Liver (tissue), 9 donors: ENCODE data around the gene MBOAT1. TPM values are rescaled to one million over a fixed set of nuclear protein-coding genes. Genes with fewer than 3 reads are reported as not detected.

Source experiments
- DNase-seq: peaks from one replicate; pipeline ENCODE4 v3.0.0-alpha.2; 2017; ENCODE audit warnings: low spot score
- H3K27ac ChIP-seq, 2 donors: one replicate each; pipeline ENCODE4 v1.7.0; 2013; ENCODE audit warnings: inconsistent platforms in 2 of 2, low read length in 2 of 2, control low read depth in 1 of 2, low read depth in 1 of 2, mild to moderate bottlenecking in 1 of 2
- H3K27me3 ChIP-seq, 4 donors: one replicate each; pipeline versions ENCODE4 v1.6.1 to v1.7.0; 2013; ENCODE audit warnings: low read length in 3 of 4, inconsistent platforms in 1 of 4, mild to moderate bottlenecking in 1 of 4, moderate library complexity in 1 of 4; ENCODE audit not compliant: control insufficient read depth in 4 of 4, insufficient read depth in 4 of 4
- H3K36me3 ChIP-seq, 4 donors: one replicate each; pipeline versions ENCODE4 v1.6.1 to v1.7.0; 2013; ENCODE audit warnings: low read length in 3 of 4, mild to moderate bottlenecking in 3 of 4, low read depth in 1 of 4, moderate library complexity in 1 of 4; ENCODE audit not compliant: control insufficient read depth in 4 of 4, insufficient read depth in 3 of 4
- H3K4me1 ChIP-seq, 4 donors: one replicate each; pipeline versions ENCODE4 v1.6.1 to v1.7.0; 2013; ENCODE audit warnings: low read length in 3 of 4, mild to moderate bottlenecking in 3 of 4, moderate library complexity in 1 of 4; ENCODE audit not compliant: control insufficient read depth in 4 of 4, insufficient read depth in 4 of 4
- H3K4me3 ChIP-seq, 3 donors: one replicate each; pipeline versions ENCODE4 v1.6.1 to v1.7.0; 2013; ENCODE audit warnings: low read length in 3 of 3, control low read depth in 1 of 3, low read depth in 1 of 3, mild to moderate bottlenecking in 1 of 3
- H3K9ac ChIP-seq, 2 donors: one replicate each; pipeline ENCODE4 v1.7.0; 2013; ENCODE audit warnings: low read length in 2 of 2, mild to moderate bottlenecking in 2 of 2, moderate library complexity in 2 of 2, control low read depth in 1 of 2, low read depth in 1 of 2
- H3K9me3 ChIP-seq, 4 donors: one replicate each; pipeline versions ENCODE4 v1.6.1 to v1.7.0; 2013; ENCODE audit warnings: low read length in 3 of 4; ENCODE audit not compliant: control insufficient read depth in 4 of 4
- EGR1 ChIP-seq, 2 donors: IDR thresholded peaks; 2 replicates each; pipeline ENCODE4 v1.6.1; 2016 to 2018; ENCODE audit warnings: antibody characterized with exemption in 2 of 2, low read depth in 2 of 2
- FOXA1 ChIP-seq: IDR thresholded peaks from 2 replicates; pipeline ENCODE4 v1.6.1; 2016; ENCODE audit warnings: antibody characterized with exemption
- FOXA2 ChIP-seq: IDR thresholded peaks from 2 replicates; pipeline ENCODE4 v1.6.1; 2016; ENCODE audit warnings: antibody characterized with exemption
- GABPA ChIP-seq, 2 donors: IDR thresholded peaks in 1 of 2; conservative IDR thresholded peaks in 1 of 2; 2 replicates each; pipeline ENCODE4 v1.6.1; 2016; ENCODE audit warnings: antibody characterized with exemption in 2 of 2, mild to moderate bottlenecking in 1 of 2, moderate library complexity in 1 of 2
- HNF4A ChIP-seq, 2 donors: conservative IDR thresholded peaks; 2 replicates each; pipeline ENCODE4 v1.6.1; 2016; ENCODE audit warnings: antibody characterized with exemption in 2 of 2, mild to moderate bottlenecking in 2 of 2
- HNF4G ChIP-seq: IDR thresholded peaks from 2 replicates; pipeline ENCODE4 v1.6.1; 2016; ENCODE audit warnings: antibody characterized with exemption
- JUND ChIP-seq, 2 donors: IDR thresholded peaks; 2 replicates each; pipeline ENCODE4 v1.6.1; 2016; ENCODE audit warnings: antibody characterized with exemption in 2 of 2
- MAX ChIP-seq: IDR thresholded peaks from 2 replicates; pipeline ENCODE4 v1.6.1; 2016; ENCODE audit warnings: antibody characterized with exemption
- NR2F2 ChIP-seq: IDR thresholded peaks from 2 replicates; pipeline ENCODE4 v1.6.1; 2016; ENCODE audit warnings: antibody characterized with exemption
- RAD21 ChIP-seq, 2 donors: IDR thresholded peaks; 2 replicates each; pipeline ENCODE4 v1.6.1; 2016; ENCODE audit warnings: antibody characterized with exemption in 2 of 2, mild to moderate bottlenecking in 2 of 2
- REST ChIP-seq: IDR thresholded peaks from 2 replicates; pipeline ENCODE4 v1.6.1; 2016; ENCODE audit warnings: antibody characterized with exemption, mild to moderate bottlenecking
- RXRA ChIP-seq, 2 donors: IDR thresholded peaks; 2 replicates each; pipeline ENCODE4 v1.6.1; 2017 to 2018; ENCODE audit warnings: antibody characterized with exemption in 2 of 2, mild to moderate bottlenecking in 1 of 2
- SP1 ChIP-seq: IDR thresholded peaks from 2 replicates; pipeline ENCODE4 v1.6.1; 2018; ENCODE audit warnings: antibody characterized with exemption, mild to moderate bottlenecking
- TAF1 ChIP-seq: conservative IDR thresholded peaks from 2 replicates; pipeline ENCODE4 v1.6.1; 2016; ENCODE audit warnings: antibody characterized with exemption, mild to moderate bottlenecking
- YY1 ChIP-seq: IDR thresholded peaks from 2 replicates; pipeline ENCODE4 v1.6.1; 2016; ENCODE audit warnings: antibody characterized with exemption, mild to moderate bottlenecking
- ZBTB33 ChIP-seq: IDR thresholded peaks from 2 replicates; pipeline ENCODE4 v1.6.1; 2016; ENCODE audit warnings: antibody characterized with exemption
- WGBS: extraction: QIAGEN DNeasy Blood & Tissue Kit; methylation state at CpG from one replicate; pipeline ENCODE4 v1.1.7; 2013; 5-methylcytosine and 5-hydroxymethylcytosine counted together
- polyA plus RNA-seq, 2 donors: library from polyadenylated mRNA; stranded (reverse) in 1 of 2; unstranded in 1 of 2; fragments of 200-250 nt in 1 of 2; fragments of >200 nt in 1 of 2; fragmentation: Nextera tagmentation in 1 of 2; extraction: Ambion mirVana in 1 of 2; gene quantifications; one replicate each; pipeline versions ENCODE4 v1.2.1 to v1.2.3, GENCODE V29; 2013 to 2015
- total RNA-seq, 2 donors: library from RNA; depleted of rRNA; stranded (reverse); fragments of >200 nt; gene quantifications; one replicate each; pipeline ENCODE4 v1.2.3, GENCODE V29; 2014
- donor health status: healthy.
- donor health status: healthy.
- donor health status: healthy.
- donor health status: healthy.
- donor health status: healthy.

The MBOAT1 gene
- total and polyA plus RNA-seq, 4 donors = 1.2 to 9.3 (median 3.3) TPM

GRCh38 chr6:20207088-20207418 is 5.2 kb downstream of the MBOAT1 start:
- 75% methylated on average over 5 of the region's 5 CpGs for WGBS
- Histone ChIP-seq H3K9me3 (no peaks in the 10 kb centered on the region), H3K4me1 (peaks cover 0 to 15% (median 8%) of the 10 kb centered on the region in 4 donors), H3K36me3 (no peaks in the 10 kb centered on the region), H3K9ac (no peak overlapping the region), H3K4me3 (no peak overlapping the region), H3K27ac (peak overlapping the region in 1 of 2 donors; percentile 46), H3K27me3 (no peaks in the 10 kb centered on the region)
- no peak for DNase-seq
- TF ChIP-seq ZBTB33 (no peak), TAF1 (no peak), SP1 (no peak), JUND (IDR thresholded peaks at IDR 0.05) (no peak), GABPA (IDR thresholded peaks at IDR 0.05 in 1 of 2, conservative IDR thresholded peaks at IDR 0.05 in 1 of 2) (no peak), MAX (no peak), RAD21 (IDR thresholded peaks at IDR 0.05) (no peak), FOXA2 (no peak), RXRA (IDR thresholded peaks at IDR 0.05) (no peak), HNF4A (conservative IDR thresholded peaks at IDR 0.05) (no peak), EGR1 (IDR thresholded peaks at IDR 0.05; ENCODE audit: low read depth in 2 of 2) (no peak)

- Histone ChIP-seq H3K4me3 (no peak overlapping the region), H3K27me3 (no peaks in the 10 kb centered on the region), H3K9ac (no peak overlapping the region), H3K36me3 (no peaks in the 10 kb centered on the region), H3K27ac (no peak overlapping the region), H3K9me3 (no peaks in the 10 kb centered on the region), H3K4me1 (peaks cover 0 to 8% (median 4%) of the 10 kb centered on the region in 4 donors)
- TF ChIP-seq REST (no peak), GABPA (IDR thresholded peaks at IDR 0.05 in 1 of 2, conservative IDR thresholded peaks at IDR 0.05 in 1 of 2) (no peak)
- DNase-seq = no peak
- WGBS = 80% methylated on average over 6 of the region's 6 CpGs
These were observed 6.5 kb downstream of the MBOAT1 start for GRCh38 chr6:20205722-20206161.

GRCh38 chr6:20204512-20204894 is 7.8 kb downstream of the MBOAT1 start:
- no peak overlapping the region for H3K9ac ChIP-seq
- H3K4me1 ChIP-seq = peaks cover 0 to 6% (median 4%) of the 10 kb centered on the region in 4 donors
- no peak for DNase-seq
- H3K27me3 ChIP-seq = no peaks in the 10 kb centered on the region
- H3K36me3 ChIP-seq = no peaks in the 10 kb centered on the region
- H3K27ac ChIP-seq = peak overlapping the region in 1 of 2 donors; percentile 33
- no peaks in the 10 kb centered on the region for H3K9me3 ChIP-seq
- H3K4me3 ChIP-seq = no peak overlapping the region
- WGBS = 85% methylated on average over 4 of the region's 4 CpGs
- TF ChIP-seq YY1 = no peak
- no peak for TF ChIP-seq RXRA (IDR thresholded peaks at IDR 0.05)
- TF ChIP-seq NR2F2 = no peak
- no peak for TF ChIP-seq TAF1
- TF ChIP-seq GABPA (IDR thresholded peaks at IDR 0.05 in 1 of 2, conservative IDR thresholded peaks at IDR 0.05 in 1 of 2) = no peak
- TF ChIP-seq FOXA2 = no peak
- no peak for TF ChIP-seq HNF4G
- no peak for TF ChIP-seq MAX
- TF ChIP-seq FOXA1 = no peak
- no peak for TF ChIP-seq EGR1 (IDR thresholded peaks at IDR 0.05; ENCODE audit: low read depth in 2 of 2)
- no peak for TF ChIP-seq HNF4A (conservative IDR thresholded peaks at IDR 0.05)
- no peak for TF ChIP-seq ZBTB33
- TF ChIP-seq REST = no peak
